Body of pancreas (tissue), 4 donors: ENCODE measurements around the gene SNTG2. TPM values are rescaled to one million over a fixed set of nuclear protein-coding genes. Genes with fewer than 3 reads are reported as not detected.

Source experiments
- ATAC-seq: fragments of 150-250 bp; one replicate; pipeline ENCODE4 v1.9.1; 2016
- DNase-seq, 4 donors: peaks; one replicate each; pipeline ENCODE4 v3.0.0-alpha.2; 2019
- H3K27ac ChIP-seq, 4 donors: fragments of 200-600 bp; sonication (generic); 1 replicate in 3 of 4; 2 replicates in 1 of 4; pipeline versions ENCODE4 v1.5.1 to v1.6.1; 2016 to 2019; ENCODE audit warnings: mild to moderate bottlenecking in 1 of 4, mixed read lengths in 1 of 4, moderate library complexity in 1 of 4
- H3K27me3 ChIP-seq, 2 donors: fragments of 200-600 bp; sonication (generic); one replicate each; pipeline ENCODE4 v1.6.0; 2016; ENCODE audit warnings: mild to moderate bottlenecking in 1 of 2
- H3K36me3 ChIP-seq, 2 donors: fragments of 200-600 bp; sonication (generic); replicated peaks in 1 of 2; 2 replicates each; pipeline ENCODE4 v1.5.1; 2016; ENCODE audit warnings: low read depth in 2 of 2; ENCODE audit not compliant: insufficient read depth in 1 of 2
- H3K4me1 ChIP-seq: fragments of 200-600 bp; sonication (generic); one replicate; pipeline ENCODE4 v1.6.0; 2016
- H3K4me3 ChIP-seq, 2 donors: fragments of 200-600 bp; sonication (generic); 1 replicate in 1 of 2; 2 replicates in 1 of 2; pipeline ENCODE4 v1.5.1; 2016 to 2019
- H3K9me3 ChIP-seq, 3 donors: fragments of 200-600 bp; sonication (generic); 1 replicate in 2 of 3; 2 replicates in 1 of 3; pipeline ENCODE4 v1.5.1; 2016
- POLR2A ChIP-seq, 3 donors: fragments of 450-650 bp; IDR thresholded peaks; one replicate each; pipeline ENCODE4 v1.6.1; 2016; ENCODE audit warnings: antibody characterized with exemption in 3 of 3, mild to moderate bottlenecking in 2 of 3
- WGBS, 2 donors: methylation state at CpG; one replicate each; pipeline ENCODE4 v1.1.5; 2017; 5-methylcytosine and 5-hydroxymethylcytosine counted together
- intact Hi-C: fragments of 100-400 bp; cut with DNase I; formaldehyde crosslinking; loops from one replicate; pipeline ENCODE4 v1.15.1; 2023
- total RNA-seq, 2 donors: library from RNA; depleted of rRNA; stranded (reverse); fragments of >200 nt; gene quantifications; one replicate each; pipeline ENCODE4 v1.1.0, GENCODE V29; 2016
- TF ChIP-seq, protein P1 (sequence below), 7 experiments: fragments of 450-650 bp in 4 of 7; fragments of 200-600 bp in 3 of 7; sonication (generic) in 3 of 7; IDR thresholded peaks; one replicate each; pipeline ENCODE4 v1.5.1; 2016 to 2019; ENCODE audit warnings: antibody characterized with exemption in 7 of 7

The SNTG2 gene
- total RNA-seq, 2 donors from 2014 or later, result 11.9 to 18.7 TPM

DNA sequence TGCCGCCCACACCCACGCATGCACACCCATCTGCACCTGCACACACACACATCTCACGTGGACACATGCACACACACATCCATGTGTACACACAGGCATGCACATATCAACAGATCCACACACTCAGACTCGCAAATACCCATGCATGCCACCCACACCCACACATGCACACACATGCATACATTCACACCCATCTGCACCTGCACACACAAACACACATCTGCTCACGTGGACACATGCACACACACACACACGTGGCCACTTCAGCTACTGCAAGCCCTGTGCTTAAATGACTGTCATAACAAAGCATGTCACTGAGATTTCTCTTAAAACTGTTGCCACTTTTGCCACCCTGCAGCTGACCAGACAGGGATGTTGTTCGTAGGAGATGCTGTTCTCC is 186.6 kb downstream of the SNTG2 start:
- no peaks in the 10 kb centered on the region for H3K36me3 ChIP-seq
- 54 to 67% methylated on average over 7 of the region's 7 CpGs for WGBS, 2 donors
- DNase-seq (no peak), ATAC-seq (no peak)
- no peaks in the 10 kb centered on the region for H3K9me3 ChIP-seq
- H3K4me1 ChIP-seq, result peaks cover 3% of the 10 kb centered on the region
- H3K4me3 ChIP-seq, result no peak overlapping the region
- no peak overlapping the region for H3K27ac ChIP-seq
- TF ChIP-seq, protein P1, sequence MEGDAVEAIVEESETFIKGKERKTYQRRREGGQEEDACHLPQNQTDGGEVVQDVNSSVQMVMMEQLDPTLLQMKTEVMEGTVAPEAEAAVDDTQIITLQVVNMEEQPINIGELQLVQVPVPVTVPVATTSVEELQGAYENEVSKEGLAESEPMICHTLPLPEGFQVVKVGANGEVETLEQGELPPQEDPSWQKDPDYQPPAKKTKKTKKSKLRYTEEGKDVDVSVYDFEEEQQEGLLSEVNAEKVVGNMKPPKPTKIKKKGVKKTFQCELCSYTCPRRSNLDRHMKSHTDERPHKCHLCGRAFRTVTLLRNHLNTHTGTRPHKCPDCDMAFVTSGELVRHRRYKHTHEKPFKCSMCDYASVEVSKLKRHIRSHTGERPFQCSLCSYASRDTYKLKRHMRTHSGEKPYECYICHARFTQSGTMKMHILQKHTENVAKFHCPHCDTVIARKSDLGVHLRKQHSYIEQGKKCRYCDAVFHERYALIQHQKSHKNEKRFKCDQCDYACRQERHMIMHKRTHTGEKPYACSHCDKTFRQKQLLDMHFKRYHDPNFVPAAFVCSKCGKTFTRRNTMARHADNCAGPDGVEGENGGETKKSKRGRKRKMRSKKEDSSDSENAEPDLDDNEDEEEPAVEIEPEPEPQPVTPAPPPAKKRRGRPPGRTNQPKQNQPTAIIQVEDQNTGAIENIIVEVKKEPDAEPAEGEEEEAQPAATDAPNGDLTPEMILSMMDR (IDR thresholded peaks at IDR 0.05), result no peak
- no peak for TF ChIP-seq POLR2A (IDR thresholded peaks at IDR 0.05)
- no peaks in the 10 kb centered on the region for H3K27me3 ChIP-seq
- intact Hi-C loops, result loop anchor here (10.0 kb wide), 1 partner anchor 182 kb away; the partner anchor contains the start of gene SNTG2

DNA sequence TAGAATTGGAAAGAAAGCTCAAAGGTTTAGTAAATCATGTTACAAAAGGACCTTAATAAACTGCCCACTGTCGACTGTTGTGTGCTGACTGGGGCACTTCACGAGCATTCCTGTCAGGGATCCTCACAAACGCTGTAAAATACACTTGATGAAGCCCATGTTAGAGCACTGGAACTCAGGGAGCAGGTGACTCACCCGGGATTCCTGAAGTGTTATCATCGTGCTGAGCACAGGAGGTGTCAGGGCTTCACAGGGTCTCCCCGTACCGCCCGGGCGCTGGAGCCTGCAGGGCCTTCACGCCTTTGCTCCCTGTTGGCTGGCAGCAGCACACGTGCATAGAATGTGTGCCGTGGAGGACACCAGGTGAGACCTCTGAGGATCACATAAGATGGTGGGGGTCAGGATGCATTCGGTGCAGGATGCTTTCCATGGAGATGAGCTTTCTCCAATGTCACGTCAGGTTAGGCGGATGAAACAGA is 187.3 kb downstream of the SNTG2 start:
- Histone ChIP-seq H3K9me3 (no peaks in the 10 kb centered on the region), H3K27me3 (no peaks in the 10 kb centered on the region), H3K27ac (no peak overlapping the region), H3K4me1 (peaks cover 3% of the 10 kb centered on the region), H3K4me3 (no peak overlapping the region), H3K36me3 (no peaks in the 10 kb centered on the region)
- DNase-seq, result no peak
- intact Hi-C loops, result loop anchor here (10.0 kb wide), 1 partner anchor 183 kb away; the partner anchor contains the start of gene SNTG2
- ATAC-seq, result no peak
- 70 to 77% methylated on average over 15 of the region's 15 CpGs for WGBS, 2 donors
- TF ChIP-seq, protein P1 (IDR thresholded peaks at IDR 0.05), result no peak
- no peak for TF ChIP-seq POLR2A (IDR thresholded peaks at IDR 0.05)

DNA sequence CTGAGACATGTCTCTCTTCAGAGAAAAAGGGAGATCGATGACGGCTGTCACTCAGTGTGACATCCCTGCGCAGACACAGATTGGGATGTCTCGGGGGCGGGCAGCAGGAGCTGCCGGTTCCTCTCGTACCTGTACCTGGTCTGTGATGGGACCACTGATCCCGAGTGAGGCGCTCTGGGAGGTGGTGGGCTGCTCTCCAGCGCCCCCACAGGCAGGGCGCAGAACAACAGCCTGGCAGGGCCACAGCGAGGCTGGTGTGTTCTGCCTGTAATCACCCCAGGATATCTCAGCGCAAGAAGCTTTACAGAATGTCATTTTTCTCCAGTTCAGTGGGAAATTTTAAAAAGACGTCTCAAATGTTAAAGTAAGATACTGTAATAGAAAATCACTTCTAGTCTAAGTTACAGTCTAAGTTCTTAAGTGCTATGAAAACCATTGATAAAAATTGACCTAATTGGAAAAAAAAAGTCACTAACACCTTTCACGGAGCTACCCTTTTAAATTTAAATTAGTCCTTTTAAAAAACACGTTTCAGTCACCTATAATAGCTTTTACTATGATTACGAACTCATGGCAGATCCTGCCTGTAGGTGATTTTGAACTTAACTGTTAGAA is 189.8 kb downstream of the SNTG2 start:
- Histone ChIP-seq H3K4me3 (no peak overlapping the region), H3K4me1 (peaks cover 3% of the 10 kb centered on the region), H3K27me3 (no peaks in the 10 kb centered on the region), H3K27ac (no peak overlapping the region), H3K9me3 (no peaks in the 10 kb centered on the region), H3K36me3 (no peaks in the 10 kb centered on the region)
- no peak for TF ChIP-seq POLR2A (IDR thresholded peaks at IDR 0.05)
- TF ChIP-seq, protein P1 (IDR thresholded peaks at IDR 0.05), result peak; percentile 70 to 95 (median 86)
- ATAC-seq (peak; percentile 60), DNase-seq (peak in 3 of 4 donors; percentile 37 to 70 (median 58))
- intact Hi-C loops, result no loop called here
- WGBS, 2 donors, result 21 to 24% methylated on average over 17 of the region's 17 CpGs

DNA sequence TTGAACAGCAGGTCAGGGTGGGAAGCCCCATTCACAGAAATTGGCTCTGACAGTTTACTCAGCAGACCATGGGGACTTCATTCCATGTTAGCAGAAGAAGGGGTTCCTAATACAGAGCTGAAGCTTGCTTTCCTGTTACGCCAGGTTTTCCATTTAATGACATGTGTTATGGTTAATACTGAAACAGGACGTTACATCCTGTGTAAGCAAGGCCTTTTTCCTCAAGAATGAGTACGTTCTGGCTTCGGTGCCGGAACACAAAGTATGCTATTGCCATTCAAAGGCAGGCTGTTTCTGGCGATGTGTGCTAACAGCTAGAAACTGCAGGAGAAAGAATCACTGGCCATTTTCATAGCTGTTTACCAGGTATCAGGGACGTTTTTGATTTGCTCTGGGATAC is 190.4 kb downstream of the SNTG2 start:
- Histone ChIP-seq H3K9me3 (no peaks in the 10 kb centered on the region), H3K27me3 (no peaks in the 10 kb centered on the region), H3K36me3 (no peaks in the 10 kb centered on the region), H3K4me1 (peaks cover 3% of the 10 kb centered on the region), H3K27ac (no peak overlapping the region), H3K4me3 (no peak overlapping the region)
- DNase-seq (no peak), ATAC-seq (peak; percentile 21)
- intact Hi-C loops, result no loop called here
- no peak for TF ChIP-seq POLR2A (IDR thresholded peaks at IDR 0.05)
- TF ChIP-seq, protein P1 (IDR thresholded peaks at IDR 0.05), result no peak
- 71 to 76% methylated on average over 7 of the region's 7 CpGs for WGBS, 2 donors

DNA sequence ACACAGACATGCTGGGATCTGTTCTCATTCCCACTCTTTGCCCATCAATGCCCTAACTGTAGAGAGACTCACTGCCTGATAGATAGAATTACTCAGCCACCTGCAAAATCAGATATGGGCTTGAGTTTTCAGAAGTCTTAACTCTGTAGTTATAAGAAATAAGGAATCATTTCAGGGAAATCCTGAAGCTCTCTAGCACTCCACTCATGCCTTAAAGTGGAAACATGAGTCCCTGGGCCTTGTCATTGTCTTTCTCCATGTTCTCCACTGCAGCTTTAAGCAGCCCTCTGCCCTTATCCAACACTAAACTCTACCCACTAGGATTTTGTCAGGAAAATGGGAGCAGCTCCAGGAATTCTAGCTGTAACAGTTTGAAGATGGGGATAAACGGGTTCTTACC is 192.5 kb downstream of the SNTG2 start:
- DNase-seq (no peak), ATAC-seq (no peak)
- H3K4me3 ChIP-seq, result no peak overlapping the region
- intact Hi-C loops, result no loop called here
- TF ChIP-seq, protein P1 (IDR thresholded peaks at IDR 0.05), result no peak
- TF ChIP-seq POLR2A (IDR thresholded peaks at IDR 0.05), result no peak
- no peaks in the 10 kb centered on the region for H3K27me3 ChIP-seq
- H3K4me1 ChIP-seq, result peaks cover 3% of the 10 kb centered on the region
- 73 to 75% methylated on average over 1 of the region's 1 CpG for WGBS, 2 donors
- H3K36me3 ChIP-seq, result no peaks in the 10 kb centered on the region
- H3K27ac ChIP-seq, result no peak overlapping the region
- no peaks in the 10 kb centered on the region for H3K9me3 ChIP-seq
